Measurements from ENCODE around the gene CEMP1.
"Not testable (repeated sequence)": the region's sequence is repeated elsewhere in the genome, so short reads cannot be mapped to it uniquely, and the experiment has no call there.

The CEMP1 gene

DNA sequence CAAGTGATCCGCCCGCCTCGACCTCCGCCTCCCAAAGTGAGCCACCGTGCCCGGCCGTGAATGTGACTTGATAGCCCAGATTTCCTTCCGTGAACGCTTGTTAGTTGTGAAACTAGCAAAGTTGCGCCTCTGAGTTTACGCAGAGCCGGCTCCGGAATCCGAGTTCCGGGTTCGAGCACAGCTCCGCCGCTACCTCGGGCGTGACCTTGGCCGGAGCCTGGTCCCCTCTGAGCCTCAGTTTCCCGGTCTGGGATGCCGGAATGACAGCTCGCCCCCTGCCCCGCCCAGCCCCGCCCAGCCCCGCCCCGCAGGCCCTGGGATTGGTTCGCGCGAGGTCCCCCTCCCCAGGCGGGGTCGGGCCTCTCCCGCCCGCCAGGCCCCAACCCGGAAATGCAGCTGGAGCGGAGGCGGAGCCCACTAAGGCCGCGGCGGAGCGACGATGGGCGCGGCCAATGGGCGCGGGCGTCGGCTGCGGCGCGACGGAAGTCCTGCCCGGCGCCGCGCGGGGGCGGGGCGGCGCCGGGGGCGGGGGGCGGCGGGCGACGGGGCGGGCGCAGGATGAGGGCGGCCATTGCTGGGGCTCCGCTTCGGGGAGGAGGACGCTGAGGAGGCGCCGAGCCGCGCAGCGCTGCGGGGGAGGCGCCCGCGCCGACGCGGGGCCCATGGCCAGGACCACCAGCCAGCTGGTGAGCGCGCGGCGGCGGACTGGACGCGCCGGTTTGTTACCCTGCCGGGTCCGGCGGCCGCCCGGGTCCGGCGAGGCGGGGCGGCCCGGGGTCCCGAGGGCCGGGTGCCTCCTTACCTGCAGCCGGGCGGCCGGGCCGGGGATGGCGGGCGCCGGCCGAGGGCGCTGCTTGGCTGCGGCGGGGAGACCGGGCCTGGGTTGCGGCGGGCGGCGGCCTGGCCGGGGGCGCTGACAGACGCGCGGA is 6.5 kb upstream of the CEMP1 start, which contains the start of gene PDPK1:
TSS of gene PDPK1 (plus strand) at position 571 of the 929 bp plus-strand sequence. CDS start at position 663, 92 bp downstream.
- peak; percentile 94 for DNase-seq (ENCODE audit: low read depth, low spot score)

DNA sequence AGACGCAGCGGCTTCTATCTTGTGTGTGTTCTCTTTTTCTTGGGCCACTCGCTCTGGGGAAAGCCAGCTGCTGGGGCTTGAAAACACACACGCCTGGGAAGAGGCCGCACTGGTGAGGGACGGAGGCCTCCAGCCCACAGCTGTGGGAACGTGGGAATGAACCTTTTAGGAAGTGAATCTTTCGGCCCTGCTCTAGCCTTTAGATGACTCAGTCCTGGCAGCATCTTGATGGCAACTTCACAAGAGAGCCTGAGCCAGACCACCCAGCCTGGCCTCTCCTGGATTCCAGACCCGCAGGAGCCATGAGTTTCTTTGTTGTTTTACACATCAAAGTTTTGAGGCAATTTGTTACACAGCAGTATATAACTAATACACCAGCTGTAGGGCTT is 4.4 kb upstream of the CEMP1 start:
- peak; percentile 58 for DNase-seq (ENCODE audit: low read depth, low spot score)

DNA sequence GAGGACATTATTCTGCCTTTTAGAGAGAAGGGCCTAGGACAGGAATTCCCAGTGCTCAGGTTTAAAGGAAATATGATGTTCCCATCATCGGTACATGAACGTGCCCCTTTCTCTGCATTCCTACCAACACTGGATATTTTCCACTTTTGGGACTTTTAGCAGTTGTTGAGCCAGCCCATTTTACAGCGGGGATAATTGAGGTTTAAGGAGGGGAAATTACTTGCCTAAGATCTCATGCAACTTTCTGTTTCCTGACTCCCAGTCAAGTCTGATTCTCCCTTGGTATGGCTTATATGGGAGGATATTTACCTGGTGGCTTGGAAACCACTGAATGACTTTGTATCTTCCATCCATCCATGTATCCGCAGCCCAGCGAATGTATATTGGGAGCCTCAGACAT is 3.1 kb upstream of the CEMP1 start:
- not testable (repeated sequence) for DNase-seq (ENCODE audit: low read depth, low spot score)

DNA sequence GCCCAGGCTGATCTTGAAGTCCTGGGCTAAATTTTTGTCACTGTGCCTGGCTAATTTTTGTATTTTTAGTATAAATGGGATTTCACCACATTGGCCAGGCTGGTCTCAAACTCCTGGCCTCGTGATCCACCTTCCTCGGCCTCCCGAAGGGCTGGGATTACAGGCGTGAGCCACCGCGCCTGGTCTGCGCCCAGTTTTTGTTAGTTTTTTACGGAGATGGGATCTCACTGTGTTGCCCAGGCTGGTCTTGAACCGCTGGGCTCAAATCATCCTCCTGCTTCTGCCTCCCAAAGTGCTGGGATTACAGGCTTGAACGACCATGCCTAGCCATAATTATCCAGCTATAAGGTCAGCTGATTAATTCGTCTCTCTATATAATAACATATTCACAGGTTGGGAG is 2.7 kb upstream of the CEMP1 start:
- DNase-seq (ENCODE audit: low read depth, low spot score): no peak

DNA sequence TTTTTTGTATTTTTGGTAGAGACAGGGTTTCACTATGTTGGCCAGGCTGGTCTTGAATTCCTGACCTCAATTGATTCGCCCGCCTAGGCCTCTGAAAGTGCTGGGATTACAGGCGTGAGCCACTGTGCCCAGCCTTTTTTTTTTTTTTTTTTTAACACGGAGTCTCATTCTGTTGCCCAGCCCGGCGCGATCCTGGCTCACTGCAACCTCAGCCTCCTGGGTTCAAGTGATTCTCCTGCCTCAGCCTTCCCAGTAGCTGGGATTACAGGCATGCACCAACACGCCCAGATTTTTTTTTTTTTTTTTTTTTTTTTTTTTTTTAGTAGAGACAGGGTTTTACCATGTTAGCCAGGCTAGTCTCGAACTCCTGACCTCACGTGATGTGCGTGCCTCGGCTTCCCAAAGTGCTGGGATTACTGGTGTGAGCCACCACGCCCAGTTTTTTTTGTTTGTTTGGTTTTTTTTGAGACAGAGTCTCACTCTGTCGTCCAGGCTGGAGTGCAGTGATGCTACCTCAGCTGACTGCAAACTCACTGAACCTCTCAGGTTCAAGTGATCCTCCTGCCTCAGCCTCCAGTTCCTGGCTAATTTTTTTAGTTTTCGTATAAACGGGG is 2.0 kb upstream of the CEMP1 start:
- not testable (repeated sequence) for DNase-seq (ENCODE audit: low read depth, low spot score)

DNA sequence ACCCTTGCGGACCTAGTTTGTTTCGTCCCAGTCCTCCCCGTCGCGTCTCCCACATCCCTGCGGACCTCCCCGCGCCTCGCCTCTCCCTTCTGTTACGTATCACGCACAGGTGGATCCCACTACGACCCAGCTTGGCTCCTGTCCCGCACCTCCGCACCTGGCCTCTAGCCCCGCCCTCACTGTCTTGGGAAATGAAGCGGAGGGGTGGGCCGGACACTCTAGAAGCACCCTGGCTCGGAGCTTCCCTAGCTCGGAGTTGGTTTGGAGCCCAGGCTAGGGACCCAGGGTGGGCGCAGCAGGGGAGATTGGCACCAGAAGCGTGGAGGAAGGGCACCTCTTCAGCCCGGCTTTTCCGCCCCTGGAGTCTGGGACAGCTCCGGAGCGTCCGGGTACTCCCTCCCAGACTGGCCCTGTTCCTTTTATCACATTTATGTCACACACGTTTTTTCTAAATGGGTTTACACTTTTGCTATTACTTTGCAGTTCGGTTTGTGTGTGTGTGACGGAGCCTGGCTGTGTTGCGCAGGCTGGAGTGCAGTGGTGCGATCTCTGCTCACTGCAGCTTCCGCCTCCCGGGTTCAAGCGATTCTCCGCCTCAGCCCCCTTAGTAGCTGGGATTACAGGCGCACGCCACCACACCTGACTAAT is 1.4 kb upstream of the CEMP1 start:
- peak; percentile 60 for DNase-seq (ENCODE audit: low read depth, low spot score)

DNA sequence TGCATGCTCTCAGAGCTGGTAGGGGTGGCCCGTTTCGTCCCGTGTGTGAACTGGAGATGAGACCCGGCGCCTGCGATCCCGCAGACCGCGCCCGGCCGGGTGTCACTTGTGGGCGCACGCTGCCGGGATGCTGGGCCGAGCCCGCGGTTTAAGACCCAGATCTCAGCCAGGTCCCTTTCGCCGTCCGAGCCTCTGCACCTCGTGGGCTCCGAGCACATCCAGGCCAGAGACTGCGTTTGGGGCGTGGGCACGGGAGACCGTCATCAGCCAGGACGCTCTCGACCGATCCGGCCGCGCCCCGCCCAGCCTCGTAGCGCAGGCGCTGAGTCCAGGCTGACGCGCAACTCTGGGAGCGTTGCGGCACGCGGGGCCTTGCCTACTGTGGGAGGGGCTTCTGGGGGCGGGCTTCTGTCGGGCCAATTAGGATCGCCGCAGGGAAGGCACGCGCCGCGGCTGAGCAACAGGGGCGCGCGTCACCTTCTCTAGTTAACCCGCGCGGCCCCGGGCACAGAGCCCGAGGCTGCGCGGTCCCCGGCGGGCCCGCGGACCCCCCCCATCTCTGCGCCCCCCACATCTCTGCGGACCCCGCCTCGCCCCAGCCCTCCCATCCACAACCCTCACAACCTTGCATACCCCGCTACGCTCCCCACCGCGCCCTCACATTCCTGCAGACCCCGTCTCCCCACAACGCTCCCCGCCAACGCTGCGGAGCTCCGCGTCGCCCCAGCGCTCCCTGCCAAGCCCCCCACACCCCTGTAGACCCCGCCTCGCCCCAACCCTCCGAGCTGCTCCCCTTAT is 687 bp upstream of the CEMP1 start:
- peak; percentile 96 for DNase-seq (ENCODE audit: low read depth, low spot score)

DNA sequence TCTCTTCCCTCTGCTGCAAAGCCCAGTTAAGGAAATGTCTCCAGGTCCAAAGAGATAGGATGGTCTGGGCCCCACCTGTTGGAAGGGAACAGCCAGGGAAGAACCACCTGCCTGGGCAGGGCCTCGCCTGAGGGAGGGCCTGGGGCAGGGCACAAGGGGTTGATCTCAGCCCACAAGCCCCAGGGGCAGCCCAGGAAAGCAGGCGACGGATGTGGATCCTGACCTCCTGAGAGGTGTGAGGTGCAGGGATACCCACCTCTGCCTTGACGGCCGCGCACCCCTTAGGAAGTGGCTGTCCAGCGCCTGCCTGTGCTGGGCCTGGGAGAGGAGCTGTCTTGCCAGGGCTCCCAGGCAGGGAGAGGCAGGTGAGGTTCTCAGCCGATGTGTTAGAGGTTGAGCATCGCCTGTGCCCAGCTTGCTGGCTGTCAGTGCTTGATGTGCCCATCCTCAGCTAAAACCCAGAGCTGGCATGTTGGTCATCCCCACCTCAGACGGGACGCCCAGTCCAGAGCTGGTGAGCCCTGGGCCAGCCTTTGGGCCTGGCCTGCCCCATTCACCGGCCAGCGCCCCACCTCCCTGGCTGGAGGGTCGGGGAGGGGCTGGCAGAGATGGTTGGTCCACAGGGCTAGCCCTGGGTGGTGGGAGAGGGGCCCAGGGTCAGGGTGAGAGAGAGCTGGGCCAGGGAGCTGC is 434 bp downstream of the CEMP1 start:
- peak; percentile 15 for DNase-seq (ENCODE audit: low read depth, low spot score)

DNA sequence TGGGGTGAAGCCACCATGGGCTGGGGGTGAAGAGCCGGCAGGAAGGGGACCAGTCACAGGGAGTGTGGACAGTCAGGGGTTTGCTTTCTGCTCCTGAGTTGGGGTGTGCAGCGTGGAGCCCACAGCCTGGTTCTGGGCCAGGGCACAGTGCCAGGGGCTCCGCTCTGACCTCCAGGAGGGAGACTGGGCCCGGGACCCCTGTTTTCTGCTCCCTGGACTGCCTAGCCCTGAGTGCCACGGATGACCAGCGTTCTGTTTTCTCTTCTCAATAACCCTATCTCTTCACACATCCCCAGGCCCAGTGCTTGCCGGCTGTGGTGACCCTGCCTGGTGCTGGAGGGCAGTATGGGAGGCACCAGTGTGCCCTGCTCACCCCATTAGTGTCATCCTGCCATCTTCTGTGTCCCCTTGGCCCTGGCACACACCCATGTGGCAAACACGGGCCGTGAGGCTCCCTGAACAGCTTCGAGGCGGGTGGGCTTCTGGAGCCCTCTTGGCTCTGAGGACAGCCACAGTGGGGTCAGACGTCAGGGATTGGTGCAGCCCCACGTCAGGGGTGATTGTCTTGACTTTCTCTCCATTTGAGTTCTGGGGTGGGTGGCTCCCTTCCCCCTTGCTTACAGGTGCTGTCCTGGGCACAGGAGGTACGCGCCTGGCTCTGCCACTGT is 1.1 kb downstream of the CEMP1 start:
- DNase-seq (ENCODE audit: low read depth, low spot score): no peak

DNA sequence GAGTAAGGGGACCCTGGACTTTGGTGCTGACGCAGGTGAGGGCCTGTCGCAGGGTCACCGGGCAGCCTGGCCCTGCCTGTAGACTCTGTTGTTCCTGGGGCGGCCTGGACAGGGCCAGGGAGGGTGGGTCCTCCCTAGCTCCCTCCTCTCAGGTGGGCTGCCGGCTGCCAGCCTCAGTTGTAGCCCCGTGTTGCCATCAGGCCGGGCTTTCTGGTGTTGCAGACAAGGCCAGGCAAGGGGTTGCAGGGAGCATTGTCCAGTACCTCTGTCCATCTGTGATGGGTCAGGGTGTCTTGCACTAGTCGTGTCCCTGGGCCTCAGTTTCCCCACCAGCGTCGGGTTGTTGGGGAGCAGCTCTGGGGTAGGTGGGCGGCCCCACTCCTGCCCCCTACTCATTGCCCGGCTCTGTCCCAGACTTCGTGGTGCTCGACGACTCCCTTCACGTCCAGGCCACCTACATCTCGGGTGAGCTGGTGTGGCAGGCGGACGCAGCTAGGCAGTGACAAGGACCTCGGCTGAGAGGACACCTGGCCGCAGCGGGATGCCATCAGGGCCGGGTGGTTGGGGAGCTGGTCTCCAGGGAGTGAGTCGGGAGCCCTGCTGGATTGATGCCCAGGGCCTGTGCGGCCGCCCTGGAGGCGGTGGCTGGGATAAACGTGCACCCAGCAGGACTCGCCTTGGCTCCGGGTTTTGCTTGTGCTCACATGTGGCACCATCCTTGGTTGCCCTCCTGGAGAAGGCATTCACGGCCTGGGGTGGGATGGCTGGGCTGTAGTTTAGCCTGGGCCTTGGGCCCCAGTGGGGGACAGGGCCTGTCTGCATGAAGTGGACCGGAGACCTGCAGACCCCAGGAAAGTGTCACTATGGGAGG is 1.9 kb downstream of the CEMP1 start:
- no peak for DNase-seq (ENCODE audit: low read depth, low spot score)

DNA sequence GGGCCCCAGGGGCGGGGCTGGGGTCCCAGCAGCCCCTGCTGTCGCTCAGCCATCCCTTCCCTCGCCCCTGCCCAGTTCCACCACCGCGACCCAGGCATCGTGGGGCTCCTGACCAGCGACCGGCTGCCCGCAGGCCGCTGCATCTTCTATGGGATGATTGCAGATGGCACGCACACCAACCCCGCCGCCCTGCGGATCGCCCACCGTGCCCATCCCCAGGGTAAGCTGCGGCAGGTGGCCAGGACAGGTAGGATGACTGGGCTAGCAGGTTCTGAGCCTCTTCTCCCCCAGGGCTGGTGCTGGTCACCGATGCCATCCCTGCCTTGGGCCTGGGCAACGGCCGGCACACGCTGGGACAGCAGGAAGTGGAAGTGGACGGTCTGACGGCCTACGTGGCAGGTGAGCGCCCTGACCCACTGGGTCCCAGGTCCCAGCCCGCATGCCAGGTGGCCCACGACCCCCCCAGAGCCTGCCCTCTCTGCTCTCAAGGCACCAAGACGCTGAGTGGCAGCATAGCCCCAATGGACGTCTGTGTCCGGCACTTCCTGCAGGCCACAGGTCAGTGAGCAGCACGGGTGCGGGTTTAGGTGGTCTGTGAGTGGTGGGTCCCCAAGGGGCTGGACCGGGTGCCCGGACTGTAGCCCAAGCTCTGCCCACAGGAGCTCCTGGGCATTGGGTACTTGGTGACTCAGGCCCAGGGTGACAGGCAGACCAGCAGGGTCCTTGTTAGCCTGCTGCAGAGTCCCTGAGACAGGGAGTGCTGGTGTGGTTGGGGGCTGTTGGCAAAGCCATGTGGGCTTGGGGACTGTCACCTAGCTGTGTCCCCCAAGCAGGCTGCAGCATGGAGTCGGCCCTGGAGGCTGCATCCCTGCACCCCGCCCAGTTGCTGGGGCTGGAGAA is 2.8 kb downstream of the CEMP1 start:
- DNase-seq (ENCODE audit: low read depth, low spot score): no peak

DNA sequence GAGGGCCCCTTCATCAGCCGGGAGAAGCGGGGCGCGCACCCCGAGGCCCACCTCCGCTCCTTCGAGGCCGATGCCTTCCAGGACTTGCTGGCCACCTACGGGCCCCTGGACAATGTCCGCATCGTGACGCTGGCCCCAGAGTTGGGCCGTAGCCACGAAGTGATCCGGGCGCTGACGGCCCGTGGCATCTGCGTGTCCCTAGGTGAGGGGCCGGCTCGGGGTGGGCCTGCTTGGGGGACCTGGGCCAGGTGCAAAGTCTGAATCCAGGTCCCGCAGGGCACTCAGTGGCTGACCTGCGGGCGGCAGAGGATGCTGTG is 3.5 kb downstream of the CEMP1 start:
- DNase-seq (ENCODE audit: low read depth, low spot score): no peak

DNA sequence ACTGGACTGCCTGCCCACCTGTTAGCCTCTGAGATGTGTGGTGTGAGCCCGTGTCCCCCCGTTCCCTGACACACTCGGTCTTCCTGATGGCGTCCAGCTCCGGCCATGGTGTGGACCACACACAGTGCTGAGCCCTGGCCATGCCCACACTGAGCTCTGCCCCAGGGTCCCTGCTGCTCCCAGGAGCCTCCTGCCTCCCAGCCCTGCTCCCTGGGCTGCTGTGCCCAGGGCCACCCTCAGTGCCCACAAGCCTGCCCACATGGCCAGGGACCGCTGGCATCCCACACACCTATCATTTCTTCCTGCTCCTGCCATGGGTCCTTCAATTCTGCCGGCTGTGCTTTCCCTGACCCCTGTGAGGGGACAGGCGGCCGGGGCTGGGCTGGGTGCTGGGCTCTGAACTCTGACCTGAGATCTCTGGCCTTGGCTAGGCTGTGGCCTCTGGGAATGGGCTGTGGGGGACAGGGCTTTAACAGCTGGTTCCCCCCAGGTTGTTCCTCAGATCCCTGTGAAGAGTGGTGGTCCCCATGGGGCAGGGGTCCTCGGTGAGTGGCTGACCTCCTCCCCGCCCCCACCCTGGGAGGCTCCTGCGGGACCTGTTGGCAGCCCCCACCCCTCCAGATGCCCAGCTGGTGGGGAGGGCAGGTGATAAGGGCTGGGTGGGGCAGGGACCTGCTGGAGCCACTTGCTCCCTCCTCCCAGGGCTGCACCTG is 4.0 kb downstream of the CEMP1 start:
- no peak for DNase-seq (ENCODE audit: low read depth, low spot score)

DNA sequence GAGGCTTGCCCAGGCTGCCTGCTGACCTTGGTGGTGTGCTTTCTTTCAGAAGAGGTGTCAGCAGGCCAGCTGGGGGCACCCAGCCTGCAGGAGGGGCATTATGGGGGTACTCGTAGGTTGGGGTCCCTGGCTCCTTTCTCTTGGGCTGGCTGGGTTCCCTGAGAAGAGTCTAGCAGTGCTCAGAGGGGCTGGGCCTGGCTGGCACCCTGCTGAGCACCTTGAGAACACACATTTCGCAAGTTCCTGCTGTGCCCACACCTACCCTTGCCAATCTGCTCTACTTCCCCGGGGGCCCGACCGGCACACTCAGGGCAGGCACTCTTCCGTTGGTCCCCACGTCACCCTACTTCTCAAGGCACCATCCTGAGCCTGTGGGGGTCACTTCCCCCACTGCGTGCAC is 5.1 kb downstream of the CEMP1 start:
- no peak for DNase-seq (ENCODE audit: low read depth, low spot score)

DNA sequence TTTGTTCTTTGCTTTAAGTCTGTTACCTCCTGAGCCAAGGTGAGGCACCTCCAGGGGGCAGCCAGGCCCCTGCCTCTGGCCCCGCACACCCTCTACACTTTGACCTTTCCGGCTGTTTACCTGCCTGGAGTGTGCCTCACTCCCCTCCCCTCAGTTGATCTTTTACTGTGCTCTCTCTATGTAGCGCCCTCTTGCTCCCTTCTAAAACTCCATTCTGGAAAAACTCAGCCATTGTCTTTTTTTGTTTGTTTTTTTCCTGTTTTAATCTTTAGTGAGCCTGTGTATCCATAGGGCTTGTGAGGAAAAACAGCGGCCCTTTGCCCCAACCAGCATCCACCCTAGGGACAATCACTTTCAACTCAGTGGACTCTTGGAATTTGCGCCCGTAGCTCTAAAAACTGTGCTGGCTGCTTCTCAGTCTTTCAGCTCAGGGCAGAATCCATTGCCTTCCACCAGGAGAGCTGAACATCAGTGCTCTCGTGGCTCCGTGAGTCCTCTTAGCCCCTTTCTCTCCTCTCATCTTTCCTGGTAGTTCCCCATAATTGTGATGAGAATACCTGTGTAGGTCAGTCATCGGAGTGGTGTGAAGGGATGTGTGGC is 6.8 kb downstream of the CEMP1 start:
- DNase-seq (ENCODE audit: low read depth, low spot score): no peak

DNA sequence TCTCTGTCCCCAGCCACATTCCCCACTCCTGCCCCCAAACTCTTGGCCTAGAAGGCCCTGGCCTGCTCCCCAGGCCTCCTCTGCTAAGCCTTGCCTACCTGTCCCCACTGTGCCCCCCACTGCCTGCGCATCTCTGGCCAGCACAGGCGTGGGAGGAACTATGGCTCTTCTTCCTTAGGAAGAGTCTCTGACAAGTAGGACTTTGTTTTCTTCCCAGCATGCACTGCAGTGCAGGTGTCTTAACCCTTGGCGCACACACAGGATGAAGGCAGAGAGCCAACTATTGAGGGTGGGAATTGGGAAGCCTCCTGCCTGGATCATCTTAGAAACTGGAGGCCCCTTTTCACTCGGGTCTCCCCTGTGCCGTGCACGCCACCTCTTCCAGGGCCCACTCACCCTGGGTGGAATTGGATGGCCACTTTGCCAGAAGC is 7.4 kb downstream of the CEMP1 start:
- DNase-seq (ENCODE audit: low read depth, low spot score): no peak

DNA sequence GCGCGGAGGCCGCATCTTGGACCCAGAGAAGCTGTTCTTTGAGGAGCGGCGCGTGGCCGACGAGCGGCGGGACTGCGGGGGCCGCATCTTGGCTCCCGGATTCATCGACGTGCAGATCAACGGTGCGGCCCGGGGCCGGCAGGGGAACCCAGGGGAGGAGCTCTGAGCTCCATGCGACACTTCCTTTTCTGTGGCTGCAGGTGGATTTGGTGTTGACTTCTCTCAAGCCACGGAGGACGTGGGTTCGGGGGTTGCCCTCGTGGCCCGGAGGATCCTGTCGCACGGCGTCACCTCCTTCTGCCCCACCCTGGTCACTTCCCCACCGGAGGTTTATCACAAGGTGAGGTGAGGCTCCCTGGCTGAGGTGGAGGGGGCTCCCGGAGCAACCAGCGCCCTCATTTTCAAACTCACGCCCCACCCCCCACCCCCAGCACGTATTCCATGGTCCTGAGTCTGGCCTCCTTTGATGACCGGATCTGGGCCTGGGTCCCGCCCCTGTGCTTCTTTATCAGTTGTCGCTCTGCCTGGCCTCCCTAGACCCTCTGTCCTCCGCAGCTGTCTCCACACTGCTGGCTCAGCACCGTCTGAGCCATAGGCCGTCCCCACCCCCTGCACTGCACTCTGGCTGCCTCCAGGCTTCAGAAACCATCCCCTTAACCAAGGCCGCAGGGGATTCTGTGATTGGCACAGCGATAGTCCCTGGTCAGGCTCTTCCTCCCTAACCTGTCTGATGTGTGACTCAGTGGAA is 10.2 kb downstream of the CEMP1 start:
- DNase-seq (ENCODE audit: low read depth, low spot score): peak; percentile 86
